ENCODE results near the gene ENPP4. TPM values are rescaled to one million over a fixed set of nuclear protein-coding genes. Genes with fewer than 3 reads are reported as not detected.
A peak's percentile ranks its signal among the peaks of the same experiment; 100 is the strongest.
"Not testable (repeated sequence)": the region's sequence is repeated elsewhere in the genome, so short reads cannot be mapped to it uniquely, and the experiment has no call there.

The ENPP4 gene, protein sequence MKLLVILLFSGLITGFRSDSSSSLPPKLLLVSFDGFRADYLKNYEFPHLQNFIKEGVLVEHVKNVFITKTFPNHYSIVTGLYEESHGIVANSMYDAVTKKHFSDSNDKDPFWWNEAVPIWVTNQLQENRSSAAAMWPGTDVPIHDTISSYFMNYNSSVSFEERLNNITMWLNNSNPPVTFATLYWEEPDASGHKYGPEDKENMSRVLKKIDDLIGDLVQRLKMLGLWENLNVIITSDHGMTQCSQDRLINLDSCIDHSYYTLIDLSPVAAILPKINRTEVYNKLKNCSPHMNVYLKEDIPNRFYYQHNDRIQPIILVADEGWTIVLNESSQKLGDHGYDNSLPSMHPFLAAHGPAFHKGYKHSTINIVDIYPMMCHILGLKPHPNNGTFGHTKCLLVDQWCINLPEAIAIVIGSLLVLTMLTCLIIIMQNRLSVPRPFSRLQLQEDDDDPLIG
- total RNA-seq = 4.9 and 6.9 TPM in 2 replicates

DNA sequence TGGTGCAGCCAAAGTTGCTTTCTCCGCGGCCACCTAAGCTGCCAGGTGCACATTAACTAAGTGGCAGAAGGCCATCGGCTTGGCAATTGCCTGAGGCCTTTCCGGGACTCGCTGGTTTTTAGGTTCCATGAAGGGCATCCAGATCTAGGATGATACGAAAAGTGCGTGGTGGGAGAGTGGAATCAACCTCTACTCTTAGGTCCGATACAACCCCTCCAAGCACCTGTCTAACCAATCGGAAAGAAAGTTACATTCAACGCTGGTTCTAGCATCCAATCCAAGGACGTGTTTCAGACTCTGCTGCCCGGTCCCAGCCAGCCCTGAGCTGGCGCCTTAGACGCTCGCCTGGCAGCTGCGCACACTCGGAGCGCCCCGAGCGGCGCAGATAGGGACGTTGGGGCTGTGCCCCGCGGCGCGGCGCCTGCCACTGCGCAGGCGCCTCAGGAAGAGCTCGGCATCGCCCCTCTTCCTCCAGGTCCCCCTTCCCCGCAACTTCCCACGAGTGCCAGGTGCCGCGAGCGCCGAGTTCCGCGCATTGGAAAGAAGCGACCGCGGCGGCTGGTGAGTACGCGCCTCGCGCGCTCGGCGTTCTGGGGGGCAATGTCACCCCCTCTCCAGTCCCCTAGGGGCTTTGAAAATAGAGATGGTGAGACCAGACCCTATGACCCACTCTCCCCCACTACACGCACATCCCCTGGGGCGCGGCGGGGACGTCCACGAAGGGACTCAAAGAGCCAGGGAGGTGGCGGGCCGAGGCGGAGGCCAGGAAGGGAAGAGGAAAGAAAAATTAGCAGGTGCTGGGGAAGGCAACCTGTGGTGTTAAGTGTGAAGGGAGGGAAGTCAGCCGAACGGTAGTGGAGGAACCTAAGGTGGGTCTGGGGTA is at the start of gene ENPP4:
Gene ENPP4, plus strand, starts transcription at position 361 of the 883 bp plus-strand sequence. CDS start 9,595 bp downstream, outside the sequence.
- peak; percentile 86 for DNase-seq

GRCh38 chr6:46080111-46080510 is 49.7 kb upstream of the ENPP4 start:
- DNase-seq = no peak

- DNase-seq = not testable (repeated sequence)
Measured at GRCh38 chr6:46085688-46086087, 44.1 kb upstream of the ENPP4 start.

GRCh38 chr6:46090115-46091079 is 39.4 kb upstream of the ENPP4 start:
- peak; percentile 70 for DNase-seq

- DNase-seq = no peak
Measured at GRCh38 chr6:46091080-46091478, 38.7 kb upstream of the ENPP4 start.

- DNase-seq = no peak
Measured at GRCh38 chr6:46095251-46095650, 34.5 kb upstream of the ENPP4 start.

DNA sequence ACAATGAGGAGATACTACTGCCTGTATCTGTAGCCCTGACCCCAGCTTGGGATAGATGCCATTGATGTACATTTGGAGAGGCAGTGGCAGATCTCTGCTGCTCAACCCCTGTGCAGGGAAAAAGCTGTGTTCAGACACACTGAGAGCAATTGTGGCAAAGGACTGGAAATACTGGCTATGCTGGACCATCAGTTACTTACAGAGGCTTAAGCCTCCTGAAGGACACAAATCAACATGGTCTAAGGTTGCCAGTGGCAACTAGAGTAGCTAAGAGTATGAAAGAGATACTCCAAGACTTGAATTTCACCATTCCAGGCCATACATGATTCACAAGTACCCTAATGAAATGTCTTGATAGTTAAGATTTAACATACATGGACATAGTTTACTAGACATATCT is 32.4 kb upstream of the ENPP4 start:
- DNase-seq = no peak

GRCh38 chr6:46098678-46099077 is 31.1 kb upstream of the ENPP4 start:
- peak; percentile 34 for DNase-seq

DNA sequence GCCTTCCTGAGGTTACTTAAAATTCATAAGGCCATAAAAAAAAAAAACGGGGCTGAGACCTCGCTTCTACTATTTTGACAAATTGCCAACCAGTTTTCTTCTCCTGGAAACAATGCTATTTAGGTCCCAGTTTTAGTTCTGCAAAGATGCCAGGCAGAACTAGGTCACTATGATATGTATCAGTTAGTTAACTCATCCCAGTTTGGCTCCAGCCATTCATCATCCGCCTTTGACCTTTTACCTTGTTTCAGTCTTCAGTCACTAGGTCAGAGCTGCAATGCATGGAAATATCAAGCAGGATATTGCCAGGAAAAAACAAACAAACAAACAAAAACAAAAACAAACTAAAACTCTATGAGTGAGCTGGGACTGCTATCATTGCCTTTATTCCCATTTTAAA is 29.8 kb upstream of the ENPP4 start:
- no peak for DNase-seq

GRCh38 chr6:46102123-46102522 is 27.7 kb upstream of the ENPP4 start:
- DNase-seq = no peak

DNA sequence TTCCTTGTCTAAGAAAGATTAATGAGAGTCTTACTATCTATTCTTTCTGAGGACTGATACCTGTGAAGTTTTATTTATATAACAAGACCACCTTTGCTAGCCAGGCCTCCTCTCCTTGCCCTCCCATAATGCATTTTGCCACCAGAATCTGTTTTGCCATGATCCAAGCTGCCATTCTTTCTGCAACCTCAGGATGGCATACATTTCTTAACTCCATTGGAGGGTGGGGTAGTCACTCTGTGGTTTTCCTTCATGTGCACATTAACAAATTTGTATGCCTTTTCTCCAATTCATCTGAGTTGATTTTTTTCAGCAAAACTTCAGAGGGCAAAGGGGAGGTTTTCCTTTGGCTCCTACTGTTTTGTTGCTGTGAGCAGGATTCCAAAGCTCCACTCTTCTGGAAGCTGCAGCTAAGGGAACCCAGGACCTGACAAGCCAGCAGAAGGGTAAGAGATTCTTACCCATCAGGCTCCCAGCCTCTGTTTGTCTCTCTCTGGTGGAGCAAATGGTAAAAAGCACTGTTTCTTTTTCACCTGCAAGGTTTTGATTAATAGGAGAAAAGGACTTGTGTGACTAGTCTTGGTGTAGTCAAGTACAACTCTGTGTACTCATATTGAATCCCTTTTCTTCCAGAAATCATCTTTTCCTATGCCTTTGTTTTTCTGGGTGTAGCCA is 26.2 kb upstream of the ENPP4 start:
- DNase-seq = no peak

GRCh38 chr6:46104209-46104608 is 25.6 kb upstream of the ENPP4 start:
- DNase-seq = no peak

DNA sequence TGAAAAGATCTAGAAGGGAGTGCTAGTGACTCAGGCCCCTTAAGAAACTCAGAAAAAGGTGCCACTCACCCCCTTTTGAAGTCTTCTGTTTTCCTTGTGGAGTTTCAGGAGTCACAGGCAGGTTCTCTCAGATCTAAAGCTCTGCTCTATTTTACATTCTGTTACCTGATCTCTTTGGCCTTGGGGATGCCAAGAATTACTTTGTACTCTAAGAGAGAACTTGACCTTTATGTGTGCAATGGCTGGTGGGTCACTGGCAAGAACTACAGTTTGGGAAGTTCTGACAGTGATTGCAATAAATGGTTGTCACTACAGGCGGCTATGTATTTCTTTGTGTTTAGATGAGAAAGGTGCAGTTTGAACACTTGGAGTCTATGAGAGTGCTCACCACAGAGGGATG is 24.2 kb upstream of the ENPP4 start:
- DNase-seq = no peak

GRCh38 chr6:46113370-46113769 is 16.4 kb upstream of the ENPP4 start:
- DNase-seq = no peak

DNA sequence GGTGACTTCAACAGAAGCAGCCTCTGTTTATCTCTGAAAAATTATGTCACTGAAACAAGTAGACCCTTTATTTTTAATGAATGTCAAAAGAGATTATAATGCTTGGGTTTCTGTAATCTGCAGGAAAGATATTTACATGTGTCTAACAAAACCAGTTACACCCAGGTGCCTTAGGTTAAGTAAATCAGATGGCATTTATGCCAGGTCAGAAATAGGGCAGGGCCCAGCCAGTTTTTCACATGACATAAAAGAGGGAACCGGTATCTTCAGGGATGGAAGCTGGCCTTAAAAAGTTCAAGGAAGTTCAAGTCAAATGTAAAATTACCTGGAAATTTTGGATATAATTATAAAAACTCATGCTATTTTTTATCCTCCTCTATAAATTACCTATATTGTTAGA is 14.2 kb upstream of the ENPP4 start:
- DNase-seq = no peak

- DNase-seq = no peak
Measured at GRCh38 chr6:46116289-46116688, 13.5 kb upstream of the ENPP4 start.

- no peak for DNase-seq
Measured at GRCh38 chr6:46118157-46118556, 11.6 kb upstream of the ENPP4 start.

GRCh38 chr6:46118836-46119235 is 11.0 kb upstream of the ENPP4 start:
- DNase-seq = no peak

- DNase-seq = not testable (repeated sequence)
Measured at GRCh38 chr6:46119679-46120078, 10.1 kb upstream of the ENPP4 start.

DNA sequence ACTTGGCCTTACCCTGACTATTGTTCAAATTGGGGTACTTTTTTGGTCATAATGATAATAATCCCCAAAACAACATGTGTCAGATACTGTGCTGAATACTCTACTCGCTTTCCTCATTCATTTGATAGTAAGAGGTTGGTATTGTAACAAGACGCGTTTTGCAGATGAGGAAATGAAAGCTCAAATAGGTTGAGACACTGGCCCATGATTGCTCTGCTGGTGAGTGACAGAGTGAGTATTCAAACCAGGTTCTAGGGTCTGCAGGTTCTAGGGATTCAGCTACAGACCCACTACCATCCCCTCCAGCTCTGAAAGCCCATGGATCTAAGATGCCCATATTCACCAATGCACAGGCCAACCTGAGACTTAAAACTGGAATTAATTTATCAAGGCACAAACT is 1.3 kb upstream of the ENPP4 start:
- no peak for DNase-seq

GRCh38 chr6:46129291-46129628 is 529 bp upstream of the ENPP4 start:
- no peak for DNase-seq

DNA sequence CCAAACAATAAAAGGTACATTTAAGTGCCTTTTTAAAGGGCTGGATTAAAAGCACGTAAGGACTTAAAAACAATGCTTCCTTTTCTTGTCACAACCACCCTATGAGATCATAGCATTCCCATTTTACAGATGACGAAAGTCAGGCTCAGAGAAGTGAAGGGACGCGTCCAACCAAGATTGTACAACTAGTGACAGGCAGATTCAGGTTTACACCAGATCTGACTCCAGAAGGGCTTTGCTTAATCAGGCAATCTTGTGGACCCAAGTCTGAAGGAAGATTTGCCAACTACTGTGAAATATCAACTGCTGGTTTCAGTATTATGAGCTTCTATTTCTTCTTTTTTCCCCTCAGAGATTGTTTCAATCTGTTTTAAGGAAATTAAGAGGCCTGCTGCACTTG is 877 bp downstream of the ENPP4 start:
- no peak for DNase-seq
